ES-I3 (cell line): Measurements from ENCODE around the gene FLACC1.
"Not testable (repeated sequence)": the region's sequence is repeated elsewhere in the genome, so short reads cannot be mapped to it uniquely, and the experiment has no call there.

Source experiments
- H3K36me3 ChIP-seq: 2 replicates; pipeline ENCODE4 v1.6.1; 2013; ENCODE audit warnings: mild to moderate bottlenecking, low read length, control low read depth, moderate library complexity; ENCODE audit not compliant: insufficient read depth
- H3K4me1 ChIP-seq: 2 replicates; pipeline ENCODE4 v1.6.1; 2013; ENCODE audit warnings: mild to moderate bottlenecking, control low read depth, low read length; ENCODE audit not compliant: insufficient read depth
- H3K9ac ChIP-seq: 2 replicates; pipeline ENCODE4 v1.6.1; 2013; ENCODE audit warnings: low read depth, mild to moderate bottlenecking, low read length, moderate library complexity
- H3K9me3 ChIP-seq: 2 replicates; pipeline ENCODE4 v1.6.1; 2013; ENCODE audit warnings: mild to moderate bottlenecking, low read length, moderate library complexity; ENCODE audit not compliant: control insufficient read depth, insufficient read depth

Gene FLACC1

GRCh38 chr2:201239167-201239935, 117.8 kb downstream of the FLACC1 start:
- H3K9ac ChIP-seq, H3K36me3 ChIP-seq, H3K9me3 ChIP-seq, H3K4me1 ChIP-seq: not testable (repeated sequence)
